Subcutaneous abdominal adipose tissue (tissue), 5 donors: Measurements from ENCODE around the gene ZNF57.
A peak's percentile ranks its signal among the peaks of the same experiment; 100 is the strongest.
"Not testable (repeated sequence)": the region's sequence is repeated elsewhere in the genome, so short reads cannot be mapped to it uniquely, and the experiment has no call there.

ENCODE experiments used
- H3K27ac ChIP-seq: one replicate; pipeline ENCODE4 v1.7.0; 2013; ENCODE audit warnings: low read depth, mild to moderate bottlenecking, inconsistent platforms, low read length, moderate library complexity
- H3K27me3 ChIP-seq, 5 donors: one replicate each; pipeline ENCODE4 v1.7.0; 2013; ENCODE audit warnings: low read length in 5 of 5, inconsistent platforms in 1 of 5; ENCODE audit not compliant: control insufficient read depth in 5 of 5, insufficient read depth in 4 of 5
- H3K36me3 ChIP-seq, 5 donors: one replicate each; pipeline ENCODE4 v1.7.0; 2013; ENCODE audit warnings: low read length in 5 of 5; ENCODE audit not compliant: control insufficient read depth in 5 of 5, insufficient read depth in 5 of 5
- H3K4me1 ChIP-seq, 5 donors: one replicate each; pipeline ENCODE4 v1.7.0; 2013; ENCODE audit warnings: low read length in 5 of 5, mild to moderate bottlenecking in 3 of 5, moderate library complexity in 1 of 5; ENCODE audit not compliant: control insufficient read depth in 5 of 5, insufficient read depth in 5 of 5
- H3K4me3 ChIP-seq, 5 donors: one replicate each; pipeline ENCODE4 v1.7.0; 2013; ENCODE audit warnings: low read length in 5 of 5, low read depth in 1 of 5
- H3K9ac ChIP-seq, 5 donors: one replicate each; pipeline ENCODE4 v1.7.0; 2013; ENCODE audit warnings: low read length in 5 of 5, mild to moderate bottlenecking in 4 of 5, moderate library complexity in 3 of 5
- H3K9me3 ChIP-seq, 5 donors: one replicate each; pipeline ENCODE4 v1.7.0; 2013; ENCODE audit warnings: low read length in 5 of 5; ENCODE audit not compliant: control insufficient read depth in 5 of 5
- donor health status: healthy.
- donor health status: healthy.
- donor health status: healthy.
- donor health status: healthy.
- donor health status: healthy.

Gene ZNF57

GRCh38 chr19:2867025-2867991 lies 33.4 kb upstream of the ZNF57 start, which contains the start of gene ZNF556:
Gene ZNF556, plus strand, starts transcription at chr19:2867335. Its CDS starts 87 bp downstream, at chr19:2867422.
- H3K4me3 ChIP-seq = peak within 1 kb of the TSS in 1 of 5 donors; percentile 36
- H3K4me1 ChIP-seq = no peaks in the 10 kb centered on the region
- no peak within 1 kb of the TSS for H3K27ac ChIP-seq
- H3K36me3 ChIP-seq = no peaks in the 10 kb centered on the region
- H3K27me3 ChIP-seq = peaks cover 0 to 3% (median 0%) of the 10 kb centered on the region in 5 donors
- H3K9ac ChIP-seq = no peak within 1 kb of the TSS
- no peaks in the 10 kb centered on the region for H3K9me3 ChIP-seq

GRCh38 chr19:2869618-2870017 lies 31.1 kb upstream of the ZNF57 start:
- no peak overlapping the region for H3K4me3 ChIP-seq
- no peaks in the 10 kb centered on the region for H3K36me3 ChIP-seq
- H3K27ac ChIP-seq = no peak overlapping the region
- no peaks in the 10 kb centered on the region for H3K9me3 ChIP-seq
- H3K4me1 ChIP-seq = no peaks in the 10 kb centered on the region
- no peak overlapping the region for H3K9ac ChIP-seq
- peaks cover 0 to 3% (median 0%) of the 10 kb centered on the region in 5 donors for H3K27me3 ChIP-seq

- H3K9me3 ChIP-seq, H3K4me3 ChIP-seq, H3K27me3 ChIP-seq, H3K36me3 ChIP-seq, H3K9ac ChIP-seq, H3K27ac ChIP-seq, H3K4me1 ChIP-seq: not testable (repeated sequence)
Measured at GRCh38 chr19:2872175-2872574, 28.6 kb upstream of the ZNF57 start.

GRCh38 chr19:2877398-2878331 lies 23.1 kb upstream of the ZNF57 start:
- peaks cover 0 to 10% (median 0%) of the 10 kb centered on the region in 5 donors for H3K4me1 ChIP-seq
- H3K4me3 ChIP-seq = peak overlapping the region in 3 of 5 donors; percentile 1 to 18 (median 12)
- H3K9ac ChIP-seq = peak overlapping the region in 1 of 5 donors; percentile 97
- H3K27me3 ChIP-seq = peaks cover 0 to 7% (median 0%) of the 10 kb centered on the region in 5 donors
- H3K36me3 ChIP-seq = no peaks in the 10 kb centered on the region
- H3K9me3 ChIP-seq = peaks cover 8 to 23% (median 15%) of the 10 kb centered on the region in 5 donors
- no peak overlapping the region for H3K27ac ChIP-seq

GRCh38 chr19:2883686-2884439 lies 16.9 kb upstream of the ZNF57 start:
- Histone ChIP-seq H3K4me1 (peaks cover 0 to 15% (median 7%) of the 10 kb centered on the region in 5 donors), H3K4me3 (no peak overlapping the region), H3K27me3 (peaks cover 0 to 3% (median 0%) of the 10 kb centered on the region in 5 donors), H3K9ac (no peak overlapping the region), H3K27ac (no peak overlapping the region), H3K9me3 (peaks cover 0 to 2% (median 0%) of the 10 kb centered on the region in 5 donors), H3K36me3 (no peaks in the 10 kb centered on the region)

GRCh38 chr19:2885736-2886135 lies 15.0 kb upstream of the ZNF57 start:
- no peaks in the 10 kb centered on the region for H3K9me3 ChIP-seq
- H3K36me3 ChIP-seq = no peaks in the 10 kb centered on the region
- H3K4me1 ChIP-seq = peaks cover 0 to 18% (median 7%) of the 10 kb centered on the region in 5 donors
- no peak overlapping the region for H3K27ac ChIP-seq
- no peak overlapping the region for H3K4me3 ChIP-seq
- H3K27me3 ChIP-seq = peaks cover 0 to 3% (median 0%) of the 10 kb centered on the region in 5 donors
- H3K9ac ChIP-seq = no peak overlapping the region

- H3K9ac ChIP-seq = no peak overlapping the region
- H3K36me3 ChIP-seq = no peaks in the 10 kb centered on the region
- peaks cover 0 to 18% (median 7%) of the 10 kb centered on the region in 5 donors for H3K4me1 ChIP-seq
- peaks cover 0 to 3% (median 0%) of the 10 kb centered on the region in 5 donors for H3K27me3 ChIP-seq
- no peak overlapping the region for H3K4me3 ChIP-seq
- H3K27ac ChIP-seq = no peak overlapping the region
- no peaks in the 10 kb centered on the region for H3K9me3 ChIP-seq
Measured at GRCh38 chr19:2887391-2887914, 13.3 kb upstream of the ZNF57 start.

GRCh38 chr19:2888731-2889224 lies 11.9 kb upstream of the ZNF57 start:
- peak overlapping the region in 3 of 5 donors; percentile 31 to 42 (median 37) for H3K9ac ChIP-seq
- peaks cover 0 to 18% (median 7%) of the 10 kb centered on the region in 5 donors for H3K4me1 ChIP-seq
- H3K36me3 ChIP-seq = no peaks in the 10 kb centered on the region
- peak overlapping the region; percentile 40 to 65 (median 59) for H3K4me3 ChIP-seq
- H3K27ac ChIP-seq = no peak overlapping the region
- no peaks in the 10 kb centered on the region for H3K9me3 ChIP-seq
- H3K27me3 ChIP-seq = peaks cover 0 to 3% (median 0%) of the 10 kb centered on the region in 5 donors

GRCh38 chr19:2890531-2890930 lies 10.2 kb upstream of the ZNF57 start:
- not testable (repeated sequence) for H3K9me3 ChIP-seq, H3K27ac ChIP-seq, H3K9ac ChIP-seq

More at GRCh38 chr19:2890531-2890930, 10.2 kb upstream of the ZNF57 start:
- not testable (repeated sequence) for H3K36me3 ChIP-seq, H3K27me3 ChIP-seq, H3K4me3 ChIP-seq
- peaks cover 0 to 18% (median 7%) of the 10 kb centered on the region in 5 donors for H3K4me1 ChIP-seq
